Activated T-helper 1 cell treated with anti-CD3 and anti-CD28 coated beads, Interleukin-12 subunit alpha, Interleukin-12 subunit beta, Interleukin-2, Interleukin-4 antibody, amounts not matched to agents 30 ng/mL and 10 ng/mL and 1 ng/mL, durations not matched to agents 14 hours and 24 hours and 36 hours (primary cell): ENCODE measurements around the gene DHX15. TPM values are rescaled to one million over a fixed set of nuclear protein-coding genes. Genes with fewer than 3 reads are reported as not detected.

Experiments
- DNase-seq: peaks from one replicate; pipeline ENCODE4 v3.0.0; 2021; ENCODE audit warnings: low spot score
- H3K27ac Mint-ChIP-seq: one replicate; pipeline ENCODE4 v1.8.0; 2021; ENCODE audit warnings: mild to moderate bottlenecking, mixed read lengths
- H3K27me3 Mint-ChIP-seq: one replicate; pipeline ENCODE4 v1.8.0; 2022; ENCODE audit warnings: mild to moderate bottlenecking, moderate library complexity, mixed read lengths; ENCODE audit not compliant: insufficient read depth
- H3K36me3 Mint-ChIP-seq: one replicate; pipeline ENCODE4 v1.8.0; 2021; ENCODE audit warnings: low read depth, mixed read lengths
- H3K4me1 Mint-ChIP-seq: one replicate; pipeline ENCODE4 v1.8.0; 2021; ENCODE audit warnings: low read depth, mixed read lengths
- H3K4me3 Mint-ChIP-seq: one replicate; pipeline ENCODE4 v1.8.0; 2021; ENCODE audit warnings: mild to moderate bottlenecking, moderate library complexity, mixed read lengths
- H3K9me3 Mint-ChIP-seq: one replicate; pipeline ENCODE4 v1.8.0; 2021; ENCODE audit warnings: mixed read lengths
- intact Hi-C: fragments of 100-400 bp; cut with micrococcal nuclease; formaldehyde crosslinking; loops from one replicate; pipeline ENCODE4 v1.15.1; 2024
- total RNA-seq: library from RNA; stranded (reverse); gene quantifications from 2 replicates; pipeline ENCODE4 v1.2.3, GENCODE V29; 2022

The DHX15 gene
- total RNA-seq, 1 donor from 2014 or later: 246 TPM

- no peaks in the 10 kb centered on the region for H3K27me3 Mint-ChIP-seq
- no peak overlapping the region for H3K4me3 Mint-ChIP-seq
- peaks cover 77% of the 10 kb centered on the region for H3K4me1 Mint-ChIP-seq
- no peaks in the 10 kb centered on the region for H3K9me3 Mint-ChIP-seq
- intact Hi-C loops: no loop called here
- H3K27ac Mint-ChIP-seq: no peak overlapping the region
- DNase-seq: no peak
- peaks cover 60% of the 10 kb centered on the region for H3K36me3 Mint-ChIP-seq
These were observed 10.8 kb downstream of the DHX15 start for GRCh38 chr4:24573582-24573981.

- H3K4me3 Mint-ChIP-seq: no peak overlapping the region
- peak overlapping the region; percentile 25 for H3K27ac Mint-ChIP-seq
- no peak for DNase-seq
- H3K27me3 Mint-ChIP-seq: no peaks in the 10 kb centered on the region
- no peaks in the 10 kb centered on the region for H3K9me3 Mint-ChIP-seq
- H3K36me3 Mint-ChIP-seq: peaks cover 52% of the 10 kb centered on the region
- peaks cover 65% of the 10 kb centered on the region for H3K4me1 Mint-ChIP-seq
- intact Hi-C loops: loop anchor here (1.0 to 2.0 kb wide), 2 partner anchors 12 to 14 kb away; no protein-coding TSS in a partner anchor
These were observed 13.6 kb downstream of the DHX15 start for GRCh38 chr4:24570574-24571236.

GRCh38 chr4:24570172-24570571 is 14.2 kb downstream of the DHX15 start:
- intact Hi-C loops: loop anchor here (1.0 to 2.0 kb wide), 2 partner anchors 12 to 13 kb away; no protein-coding TSS in a partner anchor
- peak overlapping the region; percentile 36 for H3K27ac Mint-ChIP-seq

GRCh38 chr4:24569662-24570061 is 14.7 kb downstream of the DHX15 start:
- Mint-ChIP-seq H3K27ac (peak overlapping the region; percentile 63), H3K9me3 (no peaks in the 10 kb centered on the region), H3K27me3 (no peaks in the 10 kb centered on the region), H3K4me1 (peaks cover 70% of the 10 kb centered on the region), H3K36me3 (peaks cover 46% of the 10 kb centered on the region), H3K4me3 (no peak overlapping the region)
- DNase-seq: no peak
- intact Hi-C loops: loop anchor here (1.0 to 2.0 kb wide), 2 partner anchors 13 kb away; no protein-coding TSS in a partner anchor

More at GRCh38 chr4:24570172-24570571, 14.2 kb downstream of the DHX15 start:
- Mint-ChIP-seq H3K27me3 (no peaks in the 10 kb centered on the region), H3K4me1 (peaks cover 66% of the 10 kb centered on the region), H3K9me3 (no peaks in the 10 kb centered on the region), H3K4me3 (no peak overlapping the region), H3K36me3 (peaks cover 47% of the 10 kb centered on the region)
- DNase-seq: no peak

GRCh38 chr4:24568425-24568824 is 15.9 kb downstream of the DHX15 start:
- intact Hi-C loops: no loop called here
- Mint-ChIP-seq H3K4me1 (peaks cover 72% of the 10 kb centered on the region), H3K9me3 (no peaks in the 10 kb centered on the region), H3K36me3 (peaks cover 44% of the 10 kb centered on the region), H3K4me3 (no peak overlapping the region), H3K27me3 (no peaks in the 10 kb centered on the region), H3K27ac (no peak overlapping the region)
- DNase-seq: no peak

GRCh38 chr4:24565054-24565453 is 19.3 kb downstream of the DHX15 start:
- no peak for DNase-seq
- Mint-ChIP-seq H3K4me1 (peaks cover 56% of the 10 kb centered on the region), H3K4me3 (no peak overlapping the region), H3K9me3 (peaks cover 12% of the 10 kb centered on the region), H3K27me3 (no peaks in the 10 kb centered on the region), H3K27ac (no peak overlapping the region), H3K36me3 (peaks cover 46% of the 10 kb centered on the region)
- intact Hi-C loops: no loop called here

GRCh38 chr4:24564488-24564887 is 19.9 kb downstream of the DHX15 start:
- Mint-ChIP-seq H3K4me3 (no peak overlapping the region), H3K36me3 (peaks cover 41% of the 10 kb centered on the region)

GRCh38 chr4:24561438-24562139 is 22.8 kb downstream of the DHX15 start:
- Mint-ChIP-seq H3K9me3 (peaks cover 12% of the 10 kb centered on the region), H3K36me3 (peaks cover 32% of the 10 kb centered on the region), H3K4me1 (peaks cover 65% of the 10 kb centered on the region), H3K4me3 (no peak overlapping the region), H3K27ac (no peak overlapping the region), H3K27me3 (no peaks in the 10 kb centered on the region)
- intact Hi-C loops: no loop called here
- no peak for DNase-seq

More at GRCh38 chr4:24564488-24564887, 19.9 kb downstream of the DHX15 start:
- Mint-ChIP-seq H3K27me3 (no peaks in the 10 kb centered on the region), H3K27ac (no peak overlapping the region), H3K4me1 (peaks cover 55% of the 10 kb centered on the region), H3K9me3 (peaks cover 12% of the 10 kb centered on the region)
- intact Hi-C loops: no loop called here
- DNase-seq: no peak

- no peak for DNase-seq
- Mint-ChIP-seq H3K4me1 (peaks cover 70% of the 10 kb centered on the region), H3K27ac (no peak overlapping the region), H3K4me3 (no peak overlapping the region), H3K9me3 (peaks cover 12% of the 10 kb centered on the region), H3K27me3 (no peaks in the 10 kb centered on the region), H3K36me3 (peaks cover 38% of the 10 kb centered on the region)
- intact Hi-C loops: no loop called here
These were observed 23.4 kb downstream of the DHX15 start for GRCh38 chr4:24560868-24561368.

GRCh38 chr4:24559889-24560288 is 24.5 kb downstream of the DHX15 start:
- intact Hi-C loops: no loop called here
- no peak for DNase-seq
- H3K4me1 Mint-ChIP-seq: peaks cover 67% of the 10 kb centered on the region
- peaks cover 12% of the 10 kb centered on the region for H3K9me3 Mint-ChIP-seq
- H3K4me3 Mint-ChIP-seq: no peak overlapping the region
- H3K27ac Mint-ChIP-seq: no peak overlapping the region
- no peaks in the 10 kb centered on the region for H3K27me3 Mint-ChIP-seq
- H3K36me3 Mint-ChIP-seq: peaks cover 43% of the 10 kb centered on the region

GRCh38 chr4:24559032-24559821 is 25.1 kb downstream of the DHX15 start:
- no peak for DNase-seq
- peaks cover 12% of the 10 kb centered on the region for H3K9me3 Mint-ChIP-seq
- peaks cover 61% of the 10 kb centered on the region for H3K4me1 Mint-ChIP-seq
- peaks cover 44% of the 10 kb centered on the region for H3K36me3 Mint-ChIP-seq
- H3K4me3 Mint-ChIP-seq: no peak overlapping the region
- no peak overlapping the region for H3K27ac Mint-ChIP-seq
- intact Hi-C loops: no loop called here
- H3K27me3 Mint-ChIP-seq: no peaks in the 10 kb centered on the region
